A673 (cell line): ENCODE measurements around the gene PLXND1.

Source experiments
- CTCF ChIP-seq: fragments of 300-800, 200-600 bp; sonication (generic); conservative IDR thresholded peaks from 2 replicates; pipeline ENCODE4 v1.5.1; 2017; ENCODE audit warnings: low read depth, mild to moderate bottlenecking, antibody characterized with exemption, low read length, moderate library complexity, mixed read lengths
- EZH2 ChIP-seq: fragments of 200-600 bp; sonication (generic); IDR thresholded peaks from 2 replicates; pipeline ENCODE4 v1.6.1; 2017; ENCODE audit warnings: borderline replicate concordance, low read depth, mild to moderate bottlenecking, mixed read lengths, antibody characterized with exemption, low read length; ENCODE audit not compliant: poor library complexity, severe bottlenecking

- TF ChIP-seq CTCF (peak; percentile 50; the same call in 1 of the 2 replicates), EZH2 (no peak)
Measured at GRCh38 chr3:129608087-129608935, 1.8 kb upstream of the PLXND1 start.
